Measurements from ENCODE around the gene ADARB1.

The ADARB1 gene

DNA sequence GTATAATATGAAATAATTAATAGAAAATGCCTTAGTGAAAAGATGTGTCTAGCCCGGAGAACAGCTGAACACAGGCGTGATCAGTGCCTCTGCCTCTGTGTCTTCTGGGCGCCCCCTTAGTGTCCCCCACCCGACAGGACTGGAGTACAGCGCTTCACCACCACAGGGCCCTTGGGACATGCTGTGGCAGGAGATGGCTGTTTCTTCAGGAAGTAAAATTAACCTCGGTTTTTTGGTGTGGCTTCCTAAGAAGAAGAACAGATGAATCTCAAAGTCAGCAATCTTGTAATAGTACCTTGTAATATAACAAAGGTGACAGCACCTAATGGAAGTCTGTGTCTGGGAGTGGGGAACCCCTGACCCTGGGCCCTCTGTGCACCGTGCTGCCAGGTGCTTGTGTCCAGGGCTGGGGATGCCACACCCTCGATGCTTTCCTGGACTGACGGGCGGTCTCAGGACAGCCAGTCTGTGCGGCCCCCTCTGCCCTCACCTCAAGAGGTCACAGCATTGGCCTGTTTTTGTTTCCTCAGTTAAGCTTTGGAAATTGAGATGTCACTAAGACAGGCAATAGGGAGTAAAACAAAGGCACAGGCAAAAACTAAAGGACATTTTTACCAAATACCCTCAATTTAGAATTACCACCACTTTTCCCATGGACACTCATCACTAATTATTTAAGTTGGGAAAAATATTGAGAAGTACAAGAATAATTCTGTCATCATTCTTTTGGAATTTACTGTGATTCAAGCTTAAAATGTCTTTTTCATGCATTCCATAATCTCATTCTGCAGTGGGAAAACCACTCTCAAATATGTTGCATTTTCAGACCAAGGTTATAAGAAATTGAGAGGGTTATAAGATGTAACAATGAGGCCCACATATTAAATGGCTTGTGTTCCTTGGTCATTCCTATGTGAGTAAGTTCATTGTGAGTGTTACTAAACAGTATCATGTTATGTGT, 79.3 kb downstream of the ADARB1 start:
- TF ChIP-seq, protein P1, sequence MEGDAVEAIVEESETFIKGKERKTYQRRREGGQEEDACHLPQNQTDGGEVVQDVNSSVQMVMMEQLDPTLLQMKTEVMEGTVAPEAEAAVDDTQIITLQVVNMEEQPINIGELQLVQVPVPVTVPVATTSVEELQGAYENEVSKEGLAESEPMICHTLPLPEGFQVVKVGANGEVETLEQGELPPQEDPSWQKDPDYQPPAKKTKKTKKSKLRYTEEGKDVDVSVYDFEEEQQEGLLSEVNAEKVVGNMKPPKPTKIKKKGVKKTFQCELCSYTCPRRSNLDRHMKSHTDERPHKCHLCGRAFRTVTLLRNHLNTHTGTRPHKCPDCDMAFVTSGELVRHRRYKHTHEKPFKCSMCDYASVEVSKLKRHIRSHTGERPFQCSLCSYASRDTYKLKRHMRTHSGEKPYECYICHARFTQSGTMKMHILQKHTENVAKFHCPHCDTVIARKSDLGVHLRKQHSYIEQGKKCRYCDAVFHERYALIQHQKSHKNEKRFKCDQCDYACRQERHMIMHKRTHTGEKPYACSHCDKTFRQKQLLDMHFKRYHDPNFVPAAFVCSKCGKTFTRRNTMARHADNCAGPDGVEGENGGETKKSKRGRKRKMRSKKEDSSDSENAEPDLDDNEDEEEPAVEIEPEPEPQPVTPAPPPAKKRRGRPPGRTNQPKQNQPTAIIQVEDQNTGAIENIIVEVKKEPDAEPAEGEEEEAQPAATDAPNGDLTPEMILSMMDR (conservative IDR thresholded peaks at IDR 0.05): no peak
- no peak overlapping the region for H3K27ac ChIP-seq

DNA sequence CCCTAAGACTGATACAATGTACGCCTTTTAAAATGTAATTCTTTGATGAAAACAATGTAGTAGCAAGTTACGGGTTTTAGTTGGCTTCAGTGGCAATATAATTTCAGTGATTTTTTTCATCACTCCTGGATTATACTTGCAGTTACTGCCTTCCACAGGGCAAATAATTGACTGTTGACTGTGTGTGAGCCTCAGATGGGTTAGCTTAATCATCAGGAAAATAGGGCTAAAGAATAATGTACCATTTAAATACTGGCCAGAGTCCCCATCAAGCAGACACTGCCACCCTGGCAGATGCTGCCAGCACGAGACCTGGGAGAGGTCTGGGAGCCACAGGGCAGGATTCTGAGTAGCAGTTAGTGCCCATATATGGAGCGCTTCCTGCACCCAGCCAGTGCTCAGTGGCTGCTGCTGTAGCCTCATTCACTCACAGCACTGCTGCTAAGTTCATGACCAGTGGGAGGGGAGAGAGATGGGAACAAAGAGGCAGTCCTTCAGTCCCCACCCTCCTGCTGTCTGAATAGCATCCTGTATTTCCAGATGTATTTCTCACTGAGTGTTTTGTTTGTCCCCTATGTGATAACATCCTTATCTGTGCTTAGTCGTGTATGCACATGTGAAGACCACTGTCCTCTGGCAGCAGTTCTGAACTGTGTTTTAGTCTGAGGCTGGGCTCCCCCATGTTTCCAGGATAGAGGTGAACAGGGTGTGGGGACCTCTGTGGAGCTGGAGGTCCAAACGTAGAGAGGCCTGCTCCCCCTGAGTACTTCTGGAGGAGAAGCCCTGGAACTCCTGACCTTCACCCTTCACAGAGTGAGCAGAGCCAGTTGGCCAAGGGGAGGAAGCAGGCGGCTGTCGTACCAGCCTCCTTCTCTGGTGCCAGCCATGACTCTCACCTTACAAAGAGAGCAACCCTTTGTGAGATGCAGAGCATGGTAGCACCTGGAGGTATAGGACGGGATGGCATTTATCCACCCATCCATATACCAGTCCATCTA, 80.4 kb downstream of the ADARB1 start:
- no peak overlapping the region for H3K27ac ChIP-seq
- TF ChIP-seq, protein P1 (conservative IDR thresholded peaks at IDR 0.05): no peak

DNA sequence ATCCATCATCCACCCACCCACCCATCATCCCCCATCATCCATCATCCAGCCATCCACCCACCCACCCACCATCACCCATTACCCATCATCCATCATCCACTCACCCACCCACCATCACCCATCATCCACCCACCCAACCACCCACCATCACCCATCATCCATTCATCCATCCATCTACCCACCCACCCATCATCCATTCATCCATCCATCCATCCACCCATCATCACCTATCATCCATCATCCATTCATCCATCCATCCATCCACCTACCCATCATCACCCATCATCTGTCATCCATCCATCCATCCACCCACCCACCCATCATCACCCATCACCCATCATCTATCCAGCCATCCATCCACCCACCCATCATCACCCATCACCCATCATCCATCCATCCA, 81.5 kb downstream of the ADARB1 start:
- TF ChIP-seq, protein P1 (conservative IDR thresholded peaks at IDR 0.05): no peak
- no peak overlapping the region for H3K27ac ChIP-seq

DNA sequence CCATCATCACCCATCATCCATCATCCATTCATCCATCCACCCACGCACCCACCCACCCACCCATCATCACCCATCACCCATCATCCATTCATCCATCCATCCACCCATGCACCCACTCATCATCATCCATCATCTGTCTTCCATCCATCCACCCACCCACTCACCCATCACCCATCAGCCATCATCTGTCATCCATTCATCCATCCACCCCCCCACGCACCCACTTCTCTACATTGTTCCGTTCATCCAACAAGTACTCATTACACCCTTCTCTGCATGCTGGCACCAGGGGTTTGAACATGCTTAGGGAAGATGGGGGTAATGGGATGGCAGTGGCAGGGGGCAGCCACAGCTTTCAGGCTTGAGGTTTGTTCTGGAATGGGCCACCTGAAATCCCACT, 82.1 kb downstream of the ADARB1 start:
- H3K27ac ChIP-seq: no peak overlapping the region
- TF ChIP-seq, protein P1 (conservative IDR thresholded peaks at IDR 0.05): no peak

DNA sequence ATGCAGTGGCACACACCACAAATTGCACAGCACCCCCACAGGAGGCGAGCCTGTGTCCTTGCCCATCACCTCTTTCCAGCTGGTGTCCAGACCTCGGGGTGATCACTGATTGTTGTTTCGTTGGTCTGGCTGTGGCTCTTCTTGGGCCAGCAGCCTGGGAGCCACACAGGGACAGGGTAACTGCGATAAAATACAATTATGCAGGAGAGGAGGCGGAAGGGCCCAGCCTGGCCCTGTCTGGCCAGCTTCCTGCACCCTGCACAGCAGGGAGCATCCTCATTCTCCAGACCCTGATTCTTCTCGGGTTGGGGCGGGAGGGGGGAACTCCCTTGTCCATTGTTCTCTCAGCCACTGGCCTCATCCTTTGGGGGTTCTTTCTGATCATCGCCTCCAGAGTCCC, 83.6 kb downstream of the ADARB1 start:
- TF ChIP-seq, protein P1 (conservative IDR thresholded peaks at IDR 0.05): no peak
- H3K27ac ChIP-seq: no peak overlapping the region

DNA sequence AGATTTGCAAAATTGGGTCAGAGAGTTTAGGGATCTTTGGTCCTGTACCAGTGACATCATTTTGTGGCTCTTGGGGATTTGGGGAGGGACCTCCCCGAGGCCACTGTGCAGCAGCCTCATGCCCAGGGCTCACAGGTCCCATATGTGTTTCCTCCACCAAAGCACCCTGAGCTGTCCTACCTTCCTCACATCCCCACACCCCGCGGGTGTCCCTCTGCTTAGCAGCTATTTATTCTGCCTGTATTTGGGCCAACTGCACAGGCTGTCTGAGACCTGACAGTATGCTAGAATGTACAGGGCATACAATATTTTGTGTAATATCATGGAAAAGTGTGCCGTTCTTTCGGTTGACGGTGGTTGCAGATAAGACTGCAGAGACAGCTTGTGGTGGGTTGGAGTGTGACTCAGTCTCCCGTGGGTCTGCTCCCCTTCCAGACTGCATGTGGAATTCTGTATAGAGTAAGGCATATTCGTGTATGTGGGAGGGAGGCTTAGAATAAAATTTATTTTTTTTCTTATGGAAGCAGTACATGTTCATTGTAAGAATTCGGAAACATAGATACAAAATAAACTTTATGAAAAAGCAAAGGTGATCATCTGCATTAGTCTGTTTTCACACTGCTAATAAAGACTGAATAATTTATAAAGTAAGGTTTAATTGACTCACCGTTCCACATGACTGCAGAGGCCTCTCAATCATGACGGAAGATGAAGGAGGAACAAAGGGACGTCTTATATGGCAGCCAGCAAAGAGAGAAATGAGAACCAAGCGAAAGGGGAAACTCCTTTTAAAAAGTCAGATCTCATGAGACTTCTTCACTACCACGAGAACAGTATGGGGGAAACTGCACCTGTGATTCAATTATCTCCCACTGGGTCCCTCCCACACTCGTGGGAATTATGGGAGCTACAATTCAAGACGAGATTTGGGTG, 84.4 kb downstream of the ADARB1 start:
- H3K27ac ChIP-seq: no peak overlapping the region
- TF ChIP-seq, protein P1 (conservative IDR thresholded peaks at IDR 0.05): no peak

Data from VCaP (cell line).